Natural killer cell (primary cell): ENCODE measurements around the gene CXCL1. TPM values are rescaled to one million over a fixed set of nuclear protein-coding genes. Genes with fewer than 3 reads are reported as not detected.

ENCODE experiments used
- ATAC-seq, 3 donors: fragments of 150-1000 bp in 2 of 3; fragments of 200-7000 bp in 1 of 3; cut with Tn5 transposase; 1 replicate in 1 of 3; 2 replicates in 2 of 3; pipeline ENCODE4 v1.10.0; 2021; ENCODE audit warnings: mild to moderate bottlenecking in 2 of 3, moderate library complexity in 2 of 3
- DNase-seq, 2 donors: peaks; one replicate each; pipeline versions ENCODE4 v3.0.0 to v3.0.0-alpha.2; 2013 to 2021; ENCODE audit warnings: mixed read lengths in 1 of 2
- H3K27ac ChIP-seq: one replicate; pipeline ENCODE4 v1.5.1; 2013; ENCODE audit warnings: mild to moderate bottlenecking, low read length
- H3K27me3 ChIP-seq: one replicate; pipeline ENCODE4 v1.6.1; 2013; ENCODE audit warnings: low read length; ENCODE audit not compliant: control insufficient read depth, insufficient read depth
- H3K36me3 ChIP-seq: one replicate; pipeline ENCODE4 v1.6.1; 2013; ENCODE audit warnings: low read length; ENCODE audit not compliant: control insufficient read depth, insufficient read depth
- H3K4me1 ChIP-seq: one replicate; pipeline ENCODE4 v1.6.1; 2013; ENCODE audit warnings: low read length; ENCODE audit not compliant: control insufficient read depth, insufficient read depth
- H3K4me3 ChIP-seq: one replicate; pipeline ENCODE4 v1.5.1; 2013; ENCODE audit warnings: low read length
- H3K9me3 ChIP-seq: one replicate; pipeline ENCODE4 v1.6.1; 2013; ENCODE audit warnings: low read length; ENCODE audit not compliant: control insufficient read depth, insufficient read depth
- H3K27ac Mint-ChIP-seq, 2 donors: one replicate each; pipeline ENCODE4 v1.8.0; 2022; ENCODE audit warnings: mild to moderate bottlenecking in 2 of 2, mixed read lengths in 2 of 2, moderate library complexity in 1 of 2
- H3K27me3 Mint-ChIP-seq, 2 donors: one replicate each; pipeline ENCODE4 v1.8.0; 2022; ENCODE audit warnings: low read depth in 2 of 2, mixed read lengths in 2 of 2
- H3K36me3 Mint-ChIP-seq: one replicate; pipeline ENCODE4 v1.8.0; 2022; ENCODE audit warnings: mixed read lengths
- H3K4me1 Mint-ChIP-seq, 2 donors: one replicate each; pipeline ENCODE4 v1.8.0; 2022; ENCODE audit warnings: mixed read lengths in 2 of 2
- H3K4me3 Mint-ChIP-seq: one replicate; pipeline ENCODE4 v1.8.0; 2022; ENCODE audit warnings: mild to moderate bottlenecking, moderate library complexity, mixed read lengths
- H3K9me3 Mint-ChIP-seq, 2 donors: one replicate each; pipeline ENCODE4 v1.8.0; 2022; ENCODE audit warnings: mixed read lengths in 2 of 2
- WGBS: methylation state at CpG from one replicate; pipeline ENCODE4 v1.1.7; 2013; ENCODE audit warnings: missing lambda C conversion rate; ENCODE audit not compliant: insufficient coverage; 5-methylcytosine and 5-hydroxymethylcytosine counted together
- intact Hi-C: fragments of 100-400 bp; cut with micrococcal nuclease; formaldehyde crosslinking; loops from one replicate; pipeline ENCODE4 v1.14.2; 2022
- total RNA-seq, 4 donors: library from RNA; stranded (reverse); fragments of 120-200 nt in 1 of 4; gene quantifications; one replicate each; pipeline versions ENCODE4 v1.2.3 to v1.2.4, GENCODE V29; 2013 to 2022
- TF ChIP-seq, protein P1 (sequence below): fragments of 200-600 bp; IDR thresholded peaks from one replicate; pipeline ENCODE4 v1.8.0; 2022; ENCODE audit warnings: antibody characterized with exemption

CXCL1 gene
- total RNA-seq, 3 donors from 2014 or later (not counting 1 experiment from before 2014, with no cell fraction given), result 3.4 TPM; not detected in 2

DNA sequence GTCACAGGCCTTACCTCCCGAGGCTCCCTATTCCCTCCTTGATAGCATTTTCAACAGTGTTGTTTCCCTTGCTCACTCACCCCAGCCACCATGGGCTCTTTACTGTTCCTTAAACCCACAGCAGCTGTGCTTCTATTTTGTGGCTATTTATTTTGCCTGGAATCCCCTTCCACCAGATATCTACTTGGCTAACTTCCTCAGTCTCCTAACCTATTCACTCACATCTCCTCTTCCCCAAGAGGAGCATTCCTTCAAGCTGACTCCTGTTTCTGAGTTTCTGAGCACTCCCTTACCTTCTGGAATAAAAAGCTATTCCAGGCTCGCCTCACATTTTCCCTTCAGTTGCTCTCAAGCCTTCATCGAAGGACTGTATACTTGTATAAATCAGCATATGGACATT, 50.5 kb downstream of the CXCL1 start:
- Histone ChIP-seq H3K27me3 (no peaks in the 10 kb centered on the region), H3K27ac (no peak overlapping the region), H3K4me3 (no peak overlapping the region), H3K4me1 (no peaks in the 10 kb centered on the region), H3K36me3 (no peaks in the 10 kb centered on the region), H3K9me3 (no peaks in the 10 kb centered on the region)
- H3K27ac Mint-ChIP-seq, result no peak overlapping the region
- H3K27me3 Mint-ChIP-seq, result no peaks in the 10 kb centered on the region
- intact Hi-C loops, result no loop called here
- no peak for ATAC-seq
- no peaks in the 10 kb centered on the region for H3K4me1 Mint-ChIP-seq
- no peaks in the 10 kb centered on the region for H3K36me3 Mint-ChIP-seq
- WGBS, result 93% methylated on average over 3 of the region's 3 CpGs
- peaks cover 2 to 3% of the 10 kb centered on the region in 2 donors for H3K9me3 Mint-ChIP-seq
- DNase-seq, result no peak
- H3K4me3 Mint-ChIP-seq, result no peak overlapping the region
- TF ChIP-seq, protein P1, sequence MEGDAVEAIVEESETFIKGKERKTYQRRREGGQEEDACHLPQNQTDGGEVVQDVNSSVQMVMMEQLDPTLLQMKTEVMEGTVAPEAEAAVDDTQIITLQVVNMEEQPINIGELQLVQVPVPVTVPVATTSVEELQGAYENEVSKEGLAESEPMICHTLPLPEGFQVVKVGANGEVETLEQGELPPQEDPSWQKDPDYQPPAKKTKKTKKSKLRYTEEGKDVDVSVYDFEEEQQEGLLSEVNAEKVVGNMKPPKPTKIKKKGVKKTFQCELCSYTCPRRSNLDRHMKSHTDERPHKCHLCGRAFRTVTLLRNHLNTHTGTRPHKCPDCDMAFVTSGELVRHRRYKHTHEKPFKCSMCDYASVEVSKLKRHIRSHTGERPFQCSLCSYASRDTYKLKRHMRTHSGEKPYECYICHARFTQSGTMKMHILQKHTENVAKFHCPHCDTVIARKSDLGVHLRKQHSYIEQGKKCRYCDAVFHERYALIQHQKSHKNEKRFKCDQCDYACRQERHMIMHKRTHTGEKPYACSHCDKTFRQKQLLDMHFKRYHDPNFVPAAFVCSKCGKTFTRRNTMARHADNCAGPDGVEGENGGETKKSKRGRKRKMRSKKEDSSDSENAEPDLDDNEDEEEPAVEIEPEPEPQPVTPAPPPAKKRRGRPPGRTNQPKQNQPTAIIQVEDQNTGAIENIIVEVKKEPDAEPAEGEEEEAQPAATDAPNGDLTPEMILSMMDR, result no peak

Other genes with a start within 250 kb of the CXCL1 start
- gene RASSF6, start 249.0 kb upstream of the CXCL1 start, total RNA-seq, result under 1 TPM in 1 of 3 donors, not detected in 2; 0.08 TPM
- 100 to 1,000 TPM in 1 of 3 donors, 10 to 100 TPM in 2; 59.5 to 460 (median 81.1) TPM for gene CXCL8, start 128.8 kb upstream of the CXCL1 start, total RNA-seq
- not detected for gene CXCL6, start 32.7 kb upstream of the CXCL1 start, total RNA-seq
- gene PF4V1, start 16.1 kb upstream of the CXCL1 start, total RNA-seq, result 10 to 100 TPM in 1 of 3 donors, 1 to 10 TPM in 1, not detected in 1; 3.3 to 14.9 TPM
- gene PF4, start 112.6 kb downstream of the CXCL1 start, total RNA-seq, result 10 to 100 TPM in 2 of 3 donors, 1 to 10 TPM in 1; 5.8 to 55.9 (median 21.3) TPM
- 100 to 1,000 TPM in 1 of 3 donors, 10 to 100 TPM in 2; 16.8 to 171 (median 56.9) TPM for gene PPBP, start 118.8 kb downstream of the CXCL1 start, total RNA-seq
- gene CXCL5, start 129.3 kb downstream of the CXCL1 start, total RNA-seq, result 1 to 10 TPM in 2 of 3 donors, under 1 TPM in 1; 0.23 to 2.0 (median 1.5) TPM
- gene CXCL3, start 169.3 kb downstream of the CXCL1 start, total RNA-seq, result 1 to 10 TPM; 1.1 to 6.6 (median 3.5) TPM
- gene CXCL2, start 229.8 kb downstream of the CXCL1 start, total RNA-seq, result 10 to 100 TPM in 1 of 3 donors, 1 to 10 TPM in 2; 1.0 to 33.1 (median 7.2) TPM